ENCODE results near the gene TSGA10. TPM values are rescaled to one million over a fixed set of nuclear protein-coding genes. Genes with fewer than 3 reads are reported as not detected.

The TSGA10 gene
- total RNA-seq, 1 experiment from 2014 or later = 1.1 TPM

GRCh38 chr2:99171377-99172140 is 16.8 kb upstream of the TSGA10 start:
- Histone ChIP-seq H3K36me3 (replicated peaks; ENCODE audit: control insufficient read depth, insufficient read depth, low read length) (peaks cover 4% of the 10 kb centered on the region), H3K4me3 (ENCODE audit: insufficient read depth, low read depth, low read length) (no peak overlapping the region), H3K27me3 (ENCODE audit: control insufficient read depth, insufficient read depth, low read length) (no peaks in the 10 kb centered on the region)
- no peak for DNase-seq

GRCh38 chr2:99169534-99169933 is 14.8 kb upstream of the TSGA10 start:
- no peaks in the 10 kb centered on the region for H3K27me3 ChIP-seq (ENCODE audit: control insufficient read depth, insufficient read depth, low read length)
- no peak overlapping the region for H3K4me3 ChIP-seq (ENCODE audit: insufficient read depth, low read depth, low read length)
- H3K36me3 ChIP-seq (replicated peaks; ENCODE audit: control insufficient read depth, insufficient read depth, low read length) = peaks cover 4% of the 10 kb centered on the region
- no peak for DNase-seq

GRCh38 chr2:99166218-99166617 is 11.5 kb upstream of the TSGA10 start:
- no peak for DNase-seq
- Histone ChIP-seq H3K27me3 (ENCODE audit: control insufficient read depth, insufficient read depth, low read length) (no peaks in the 10 kb centered on the region), H3K4me3 (ENCODE audit: insufficient read depth, low read depth, low read length) (no peak overlapping the region), H3K36me3 (replicated peaks; ENCODE audit: control insufficient read depth, insufficient read depth, low read length) (peaks cover 4% of the 10 kb centered on the region)

DNA sequence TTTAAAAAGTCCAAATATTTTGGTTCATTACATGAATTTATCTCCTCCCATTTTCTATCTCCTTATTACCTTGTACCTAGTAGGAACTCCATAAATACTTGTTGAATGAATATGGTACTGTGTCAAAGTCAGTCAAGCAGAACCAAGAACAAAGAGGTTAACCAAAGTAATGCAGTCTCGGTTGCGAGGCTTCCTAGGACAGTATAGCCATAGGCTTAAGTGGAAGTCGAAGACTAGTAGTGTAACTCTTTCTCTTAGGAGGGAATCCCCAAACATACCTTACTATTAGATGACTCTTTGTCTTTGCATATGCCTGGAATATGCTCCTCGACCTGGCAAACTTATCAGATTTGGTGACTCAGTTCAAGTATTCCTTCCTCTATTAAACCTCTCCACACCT is 4.9 kb upstream of the TSGA10 start:
- H3K4me3 ChIP-seq (ENCODE audit: insufficient read depth, low read depth, low read length) = no peak overlapping the region
- no peak for DNase-seq

DNA sequence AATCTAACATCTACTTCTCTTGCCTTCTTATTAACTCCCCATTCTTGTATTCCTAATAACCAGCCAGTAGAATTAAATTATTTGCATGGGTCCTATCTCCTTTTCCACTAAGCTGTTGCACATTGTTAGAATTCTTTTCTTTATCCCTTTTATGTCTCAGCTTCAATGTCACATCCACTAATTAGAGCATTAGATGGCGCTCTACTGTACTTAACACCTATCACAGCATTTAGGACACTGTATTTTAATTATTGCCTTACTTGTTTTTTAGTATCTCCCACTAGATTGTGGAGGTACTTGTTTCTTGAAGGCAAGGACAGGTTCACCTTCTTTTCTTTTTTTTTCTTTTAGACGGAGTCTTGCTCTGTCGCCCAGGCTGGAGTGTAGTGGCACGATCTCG is 3.9 kb upstream of the TSGA10 start:
- Histone ChIP-seq H3K4me3 (ENCODE audit: insufficient read depth, low read depth, low read length) (no peak overlapping the region), H3K36me3 (replicated peaks; ENCODE audit: control insufficient read depth, insufficient read depth, low read length) (peaks cover 2% of the 10 kb centered on the region; the same call in 1 of the 2 replicates), H3K27me3 (ENCODE audit: control insufficient read depth, insufficient read depth, low read length) (no peaks in the 10 kb centered on the region)
- DNase-seq = no peak

More for the DNA sequence above, 4.9 kb upstream of the TSGA10 start:
- no peaks in the 10 kb centered on the region for H3K27me3 ChIP-seq (ENCODE audit: control insufficient read depth, insufficient read depth, low read length)
- H3K36me3 ChIP-seq (replicated peaks; ENCODE audit: control insufficient read depth, insufficient read depth, low read length) = peaks cover 2% of the 10 kb centered on the region; the same call in 1 of the 2 replicates

GRCh38 chr2:99156891-99157290 is 2.1 kb upstream of the TSGA10 start:
- Histone ChIP-seq H3K4me3 (ENCODE audit: insufficient read depth, low read depth, low read length) (no peak overlapping the region), H3K27me3 (ENCODE audit: control insufficient read depth, insufficient read depth, low read length) (no peaks in the 10 kb centered on the region), H3K36me3 (replicated peaks; ENCODE audit: control insufficient read depth, insufficient read depth, low read length) (peaks cover 2% of the 10 kb centered on the region; the same call in 1 of the 2 replicates)
- no peak for DNase-seq

GRCh38 chr2:99153921-99154604 is 679 bp downstream of the TSGA10 start:
- DNase-seq = peak; percentile 22
- Histone ChIP-seq H3K4me3 (ENCODE audit: insufficient read depth, low read depth, low read length) (peak overlapping the region; percentile 73), H3K36me3 (replicated peaks; ENCODE audit: control insufficient read depth, insufficient read depth, low read length) (peaks cover 2% of the 10 kb centered on the region; the same call in 1 of the 2 replicates), H3K27me3 (ENCODE audit: control insufficient read depth, insufficient read depth, low read length) (no peaks in the 10 kb centered on the region)

- Histone ChIP-seq H3K27me3 (ENCODE audit: control insufficient read depth, insufficient read depth, low read length) (no peaks in the 10 kb centered on the region), H3K4me3 (ENCODE audit: insufficient read depth, low read depth, low read length) (no peak overlapping the region)
- DNase-seq = no peak
Measured at GRCh38 chr2:99152199-99152895, 2.4 kb downstream of the TSGA10 start.

DNA sequence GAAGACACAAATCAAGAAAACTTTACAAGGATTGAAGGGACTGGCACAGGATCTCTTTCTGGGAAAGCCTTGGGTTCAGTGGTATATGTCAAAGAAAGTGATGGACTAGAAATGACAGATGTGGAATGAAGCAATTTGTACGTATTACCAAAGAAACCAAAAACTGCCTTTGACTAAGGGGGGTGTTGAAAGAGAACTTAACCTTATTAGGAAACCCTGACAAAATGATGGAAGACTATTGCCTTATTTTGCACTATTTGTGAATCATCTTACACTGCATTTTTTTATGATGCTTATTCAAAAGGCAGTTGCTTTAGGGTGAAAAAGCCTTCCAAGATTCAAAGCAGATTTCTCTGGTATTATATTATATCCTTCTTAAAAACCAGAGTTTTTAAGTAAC is 4.0 kb downstream of the TSGA10 start:
- DNase-seq = no peak
- no peak overlapping the region for H3K4me3 ChIP-seq (ENCODE audit: insufficient read depth, low read depth, low read length)
- no peaks in the 10 kb centered on the region for H3K36me3 ChIP-seq (replicated peaks; ENCODE audit: control insufficient read depth, insufficient read depth, low read length)
- no peaks in the 10 kb centered on the region for H3K27me3 ChIP-seq (ENCODE audit: control insufficient read depth, insufficient read depth, low read length)

More at GRCh38 chr2:99152199-99152895, 2.4 kb downstream of the TSGA10 start:
- peaks cover 2% of the 10 kb centered on the region; the same call in 1 of the 2 replicates for H3K36me3 ChIP-seq (replicated peaks; ENCODE audit: control insufficient read depth, insufficient read depth, low read length)

- no peaks in the 10 kb centered on the region; the same call in 1 of the 2 replicates for H3K27me3 ChIP-seq (ENCODE audit: control insufficient read depth, insufficient read depth, low read length)
- peak; percentile 95 for DNase-seq
- no peaks in the 10 kb centered on the region for H3K36me3 ChIP-seq (replicated peaks; ENCODE audit: control insufficient read depth, insufficient read depth, low read length)
- H3K4me3 ChIP-seq (ENCODE audit: insufficient read depth, low read depth, low read length) = peak within 1 kb of the TSS; percentile 76
Measured at GRCh38 chr2:99141110-99142108, 13.3 kb downstream of the TSGA10 start, which contains the start of gene C2orf15. Gene C2orf15, plus strand, starts transcription at chr2:99141707. Its CDS starts 8,852 bp downstream, at chr2:99150559.

- H3K4me3 ChIP-seq (ENCODE audit: insufficient read depth, low read depth, low read length) = peak overlapping the region; percentile 76
- no peaks in the 10 kb centered on the region; the same call in 1 of the 2 replicates for H3K27me3 ChIP-seq (ENCODE audit: control insufficient read depth, insufficient read depth, low read length)
- DNase-seq = no peak
- no peaks in the 10 kb centered on the region for H3K36me3 ChIP-seq (replicated peaks; ENCODE audit: control insufficient read depth, insufficient read depth, low read length)
Measured at GRCh38 chr2:99140860-99141109, 14.0 kb downstream of the TSGA10 start.

- DNase-seq = no peak
- Histone ChIP-seq H3K27me3 (ENCODE audit: control insufficient read depth, insufficient read depth, low read length) (no peaks in the 10 kb centered on the region; the same call in 1 of the 2 replicates), H3K36me3 (replicated peaks; ENCODE audit: control insufficient read depth, insufficient read depth, low read length) (no peaks in the 10 kb centered on the region), H3K4me3 (ENCODE audit: insufficient read depth, low read depth, low read length) (peak overlapping the region; percentile 76)
Measured at GRCh38 chr2:99140056-99140859, 14.5 kb downstream of the TSGA10 start.

- Histone ChIP-seq H3K36me3 (replicated peaks; ENCODE audit: control insufficient read depth, insufficient read depth, low read length) (no peaks in the 10 kb centered on the region), H3K27me3 (ENCODE audit: control insufficient read depth, insufficient read depth, low read length) (no peaks in the 10 kb centered on the region; the same call in 1 of the 2 replicates), H3K4me3 (ENCODE audit: insufficient read depth, low read depth, low read length) (no peak overlapping the region)
- no peak for DNase-seq
Measured at GRCh38 chr2:99139003-99139402, 15.7 kb downstream of the TSGA10 start.
